ENCODE results near the gene MN1.

GRCh38 chr22:27717094-27717493, 84.5 kb downstream of the MN1 start:
- TF ChIP-seq CTCF (IDR thresholded peaks at IDR 0.05), result no peak
- TF ChIP-seq POLR2A (IDR thresholded peaks at IDR 0.05), result no peak
